ENCODE measurements around the gene WDFY4. TPM values are rescaled to one million over a fixed set of nuclear protein-coding genes. Genes with fewer than 3 reads are reported as not detected.

Gene WDFY4
- total and polyA plus RNA-seq, 2 donors (not counting 3 experiments of a cell fraction or from before 2014, with no cell fraction given), result 10.1 to 10.2 TPM

- CTCF ChIA-PET, result interaction anchor here (1.3 kb wide), 1 partner anchor 9 kb away, joined by 3 read pairs; no protein-coding TSS in a partner anchor
- dilution Hi-C loops (cut with MboI; ENCODE audit: extremely low pct_ligation_motif_present, low sequenced_read_pairs), result no loop called here
- no TSS peak for BruUV-seq (replicated peaks)
Observed at GRCh38 chr10:48821111-48821510, 136.4 kb downstream of the WDFY4 start.

More at GRCh38 chr10:48821111-48821510, 136.4 kb downstream of the WDFY4 start:
- Histone ChIP-seq H2AFZ (ENCODE audit: low read depth, low read length) (no peak overlapping the region), H4K20me1 (replicated peaks; ENCODE audit: control insufficient read depth, extremely low read depth, insufficient read depth, low read length) (no peaks in the 10 kb centered on the region), H3K36me3 (ENCODE audit: control insufficient read depth in 2 of 2, extremely low read depth in 1 of 2, insufficient read depth in 2 of 2, low read length in 2 of 2) (no peaks in the 10 kb centered on the region), H3K9ac (replicated peaks; ENCODE audit: extremely low read depth, insufficient read depth, low read length) (no peak overlapping the region), H3K4me2 (ENCODE audit: insufficient read depth, low read length) (no peak overlapping the region), H3K27me3 (ENCODE audit: control insufficient read depth in 2 of 2, insufficient read depth in 2 of 2, low read length in 2 of 2) (no peaks in the 10 kb centered on the region), H3K4me1 (ENCODE audit: control insufficient read depth, extremely low read depth, insufficient read depth, low read length) (no peaks in the 10 kb centered on the region), H3K9me3 (replicated peaks; ENCODE audit: control insufficient read depth, insufficient read depth, low read length) (no peaks in the 10 kb centered on the region), H3K79me2 (ENCODE audit: control insufficient read depth, insufficient read depth, low read length) (no peaks in the 10 kb centered on the region), H3K4me3 (replicated peaks in 1 of 3; ENCODE audit: insufficient read depth in 1 of 3, low read depth in 1 of 3, low read length in 3 of 3) (no peak overlapping the region), H3K27ac (ENCODE audit: insufficient read depth, low read depth, low read length) (no peak overlapping the region), H3K9me1 (replicated peaks; ENCODE audit: control insufficient read depth, extremely low read depth, insufficient read depth, low read length) (no peaks in the 10 kb centered on the region)
- DNase-seq (ENCODE audit: low read depth, low spot score) (no peak), FAIRE-seq (no peak)
- intact Hi-C loops (cut with micrococcal nuclease), result no loop called here
- POLR2A ChIA-PET, result no interaction called here
- TF ChIP-seq JUN (IDR thresholded peaks at IDR 0.05; ENCODE audit: borderline replicate concordance, insufficient read depth, insufficient read length, low read depth), result no peak
- no peak for TF ChIP-seq FOS (IDR thresholded peaks at IDR 0.05; ENCODE audit: borderline replicate concordance, insufficient read depth, low read length)
- TF ChIP-seq CTCF (IDR thresholded peaks at IDR 0.05; ENCODE audit: extremely low read depth in 1 of 2, insufficient read depth in 1 of 2, low read depth in 1 of 2, low read length in 2 of 2), result no peak
- no peak for TF ChIP-seq MAX (IDR thresholded peaks at IDR 0.05; ENCODE audit: insufficient read depth, insufficient read length)
- no peak for TF ChIP-seq GATA2 (IDR thresholded peaks at IDR 0.05; ENCODE audit: insufficient read depth, insufficient read length, low read depth, low read length)
- TF ChIP-seq MYC (IDR thresholded peaks at IDR 0.05; ENCODE audit: low read depth, low read length), result no peak
- no peak for TF ChIP-seq EZH2 (IDR thresholded peaks at IDR 0.05; ENCODE audit: borderline replicate concordance, low read depth, low read length, severe bottlenecking)
- no peak for TF ChIP-seq POLR2AphosphoS5 (IDR thresholded peaks at IDR 0.05; ENCODE audit: insufficient read depth, low read depth, low read length)
- no peak for TF ChIP-seq POLR2A (IDR thresholded peaks at IDR 0.05; ENCODE audit: low read depth, low read length)
